HepG2 (cell line): ENCODE measurements around the gene TMEM62.

Source experiments
- HDAC6 ChIP-seq: fragments of 200-600 bp; sonication (generic); IDR thresholded peaks from 2 replicates; pipeline ENCODE4 v1.7.0; 2017; ENCODE audit warnings: mild to moderate bottlenecking, antibody characterized with exemption, low read length, low read depth
- TF ChIP-seq, protein P1 (sequence below): sonication (generic); formaldehyde crosslinking; IDR thresholded peaks from 2 replicates; pipeline ENCODE4 v1.5.0; 2020; ENCODE audit warnings: mild to moderate bottlenecking, missing genetic modification reagents, moderate library complexity

DNA sequence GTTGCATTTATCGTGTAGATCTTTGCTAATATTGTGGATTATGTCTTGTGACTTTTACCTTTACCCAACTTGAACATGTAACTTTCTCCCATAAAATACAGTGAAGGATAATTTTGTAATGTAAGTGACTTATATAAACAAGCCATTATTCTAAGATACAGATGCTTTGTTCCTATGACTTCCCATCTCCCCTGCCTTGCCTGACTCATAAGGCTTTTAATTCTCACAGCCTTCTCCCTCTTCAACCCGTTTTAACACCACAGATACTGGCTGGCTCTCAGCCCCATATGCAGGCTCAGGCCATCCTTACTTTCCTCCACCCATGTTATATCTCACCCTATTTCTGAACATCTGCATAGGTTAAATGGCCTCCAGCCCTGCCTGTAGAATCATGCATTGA lies 55.9 kb downstream of the TMEM62 start:
- TF ChIP-seq, protein P1, sequence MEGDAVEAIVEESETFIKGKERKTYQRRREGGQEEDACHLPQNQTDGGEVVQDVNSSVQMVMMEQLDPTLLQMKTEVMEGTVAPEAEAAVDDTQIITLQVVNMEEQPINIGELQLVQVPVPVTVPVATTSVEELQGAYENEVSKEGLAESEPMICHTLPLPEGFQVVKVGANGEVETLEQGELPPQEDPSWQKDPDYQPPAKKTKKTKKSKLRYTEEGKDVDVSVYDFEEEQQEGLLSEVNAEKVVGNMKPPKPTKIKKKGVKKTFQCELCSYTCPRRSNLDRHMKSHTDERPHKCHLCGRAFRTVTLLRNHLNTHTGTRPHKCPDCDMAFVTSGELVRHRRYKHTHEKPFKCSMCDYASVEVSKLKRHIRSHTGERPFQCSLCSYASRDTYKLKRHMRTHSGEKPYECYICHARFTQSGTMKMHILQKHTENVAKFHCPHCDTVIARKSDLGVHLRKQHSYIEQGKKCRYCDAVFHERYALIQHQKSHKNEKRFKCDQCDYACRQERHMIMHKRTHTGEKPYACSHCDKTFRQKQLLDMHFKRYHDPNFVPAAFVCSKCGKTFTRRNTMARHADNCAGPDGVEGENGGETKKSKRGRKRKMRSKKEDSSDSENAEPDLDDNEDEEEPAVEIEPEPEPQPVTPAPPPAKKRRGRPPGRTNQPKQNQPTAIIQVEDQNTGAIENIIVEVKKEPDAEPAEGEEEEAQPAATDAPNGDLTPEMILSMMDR, result no peak
- TF ChIP-seq HDAC6, result no peak
